NCI-H345 (cell line): ENCODE results near the gene MMP15.
"Not testable (repeated sequence)": the region's sequence is repeated elsewhere in the genome, so short reads cannot be mapped to it uniquely, and the experiment has no call there.

ENCODE experiments used
- DNase-seq: peaks from one replicate; lab custom pipeline; 2025; lab: John Stamatoyannopoulos, UW

The MMP15 gene

DNA sequence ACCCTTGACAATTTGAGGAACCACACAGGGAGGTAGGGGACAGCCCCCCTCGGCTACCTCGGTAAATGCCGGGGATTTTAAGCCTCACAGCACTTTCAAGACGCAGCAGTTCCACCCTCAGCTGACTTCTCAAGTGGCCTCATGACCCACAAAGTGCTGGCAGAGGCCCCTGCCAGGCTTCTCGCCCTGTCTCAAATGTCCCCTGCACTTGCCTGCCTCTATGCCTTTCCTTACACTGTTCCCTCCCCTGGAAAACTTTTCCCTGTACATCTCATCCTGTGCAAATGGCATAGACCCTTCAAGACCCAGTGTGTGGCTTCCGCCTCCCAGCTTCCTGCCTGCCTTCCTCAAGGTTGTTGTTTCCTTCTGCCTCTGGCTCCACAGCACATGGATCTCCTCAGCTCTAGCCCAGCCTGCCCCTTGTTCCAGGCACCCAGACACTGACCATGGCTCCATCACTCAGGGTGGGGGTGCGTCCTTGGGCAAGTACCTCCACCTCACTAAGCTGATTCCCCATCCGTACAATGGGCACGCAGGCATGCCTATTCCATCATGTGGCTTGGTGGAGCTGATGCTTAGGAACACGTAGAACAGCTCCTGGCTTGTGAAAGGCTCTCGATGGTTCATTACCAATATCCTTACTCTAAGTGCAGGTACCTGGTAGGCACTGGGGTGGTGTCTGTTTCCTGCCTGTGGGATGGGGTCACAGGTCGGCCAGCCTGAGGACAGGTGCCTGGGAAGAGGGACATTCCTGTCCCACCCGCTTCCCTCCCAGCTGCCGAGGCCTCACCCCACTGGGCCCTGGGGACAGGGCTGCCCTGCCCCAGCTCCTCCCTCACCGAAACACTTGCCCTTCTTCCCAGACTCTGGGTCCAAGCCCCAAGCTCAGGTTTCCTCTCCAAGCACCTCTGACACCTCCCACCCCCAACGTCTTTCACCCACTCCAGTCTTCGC, 24.0 kb downstream of the MMP15 start:
- DNase-seq, result no peak

DNA sequence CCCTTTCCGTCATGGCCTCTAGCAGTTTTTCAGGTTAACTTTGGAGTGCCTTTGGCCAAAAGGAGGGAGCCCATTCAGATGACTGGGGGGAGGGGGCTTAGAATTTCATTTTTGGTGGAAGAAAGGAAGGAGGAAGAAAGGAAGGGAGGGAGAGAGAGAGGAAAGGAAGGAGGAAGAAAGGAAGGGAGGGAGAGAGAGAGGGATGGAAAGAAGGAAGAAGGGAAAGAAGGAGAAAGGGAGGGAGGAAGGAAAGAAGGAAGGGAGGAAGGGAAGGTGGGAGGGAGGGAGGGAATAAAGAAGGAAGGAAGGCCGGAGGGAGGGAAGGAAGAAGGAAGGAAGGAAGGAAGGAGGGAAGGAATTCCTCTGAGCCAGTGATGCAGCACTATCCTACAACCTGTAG, 25.7 kb downstream of the MMP15 start:
- DNase-seq, result no peak

- no peak for DNase-seq
Observed at GRCh38 chr16:58051821-58052603, 26.5 kb downstream of the MMP15 start.

DNA sequence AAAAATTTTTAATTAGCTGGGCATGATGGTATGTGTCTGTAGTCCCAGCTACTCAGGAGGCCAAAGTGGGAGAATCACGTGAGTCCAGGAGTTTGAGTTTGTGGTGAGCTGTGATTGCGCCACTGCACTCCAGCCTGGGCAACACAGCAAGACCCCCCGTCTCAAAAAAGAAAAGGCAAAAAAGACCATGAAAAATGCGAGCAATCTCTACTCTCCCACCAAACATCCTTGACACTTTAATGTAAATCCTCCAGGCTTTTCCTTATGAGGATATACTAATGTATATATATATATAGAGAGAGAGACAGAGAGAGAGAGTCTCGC, 28.1 kb downstream of the MMP15 start:
- no peak for DNase-seq

DNA sequence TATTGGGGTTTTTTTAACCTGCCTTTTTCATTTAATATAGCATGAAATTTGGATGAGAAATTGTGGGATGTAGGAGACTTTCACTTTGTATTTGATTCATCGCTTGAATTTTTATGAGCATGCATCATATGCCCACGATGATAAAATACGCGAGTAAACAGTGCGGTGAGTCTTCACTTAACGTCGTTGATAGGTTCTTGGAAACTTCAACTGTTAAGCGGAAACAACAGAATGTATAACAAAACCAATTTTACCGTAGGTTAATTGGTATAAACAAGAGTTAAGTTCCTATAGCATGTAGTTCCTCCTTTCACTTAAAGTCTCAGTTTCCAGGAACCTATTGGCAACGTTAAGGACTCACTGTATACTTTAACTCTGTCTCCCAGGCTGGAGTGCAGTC, 28.7 kb downstream of the MMP15 start:
- DNase-seq, result no peak

- no peak for DNase-seq
Observed at GRCh38 chr16:58056580-58056979, 31.0 kb downstream of the MMP15 start.

DNA sequence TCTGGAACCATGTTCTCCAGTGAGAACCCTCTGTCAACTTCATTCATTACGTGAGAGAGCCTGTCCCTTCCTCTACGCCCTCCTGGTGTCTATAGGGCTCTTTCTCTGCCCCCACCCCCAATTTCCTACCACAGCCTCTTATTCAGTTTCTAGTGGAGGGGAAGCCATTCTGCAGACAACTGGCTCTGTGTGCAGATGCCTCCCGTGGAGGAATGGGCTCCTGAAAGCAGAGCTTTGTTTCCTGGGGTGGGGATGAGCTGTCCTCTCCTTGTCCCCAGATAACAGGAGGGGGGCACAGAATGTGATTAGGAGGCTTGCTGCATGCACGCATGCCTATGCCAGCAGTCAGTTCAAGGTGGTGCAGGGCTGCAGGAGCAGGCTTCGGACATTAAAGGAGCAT, 31.6 kb downstream of the MMP15 start:
- no peak for DNase-seq

- no peak for DNase-seq
Observed at GRCh38 chr16:58057784-58058183, 32.2 kb downstream of the MMP15 start.

DNA sequence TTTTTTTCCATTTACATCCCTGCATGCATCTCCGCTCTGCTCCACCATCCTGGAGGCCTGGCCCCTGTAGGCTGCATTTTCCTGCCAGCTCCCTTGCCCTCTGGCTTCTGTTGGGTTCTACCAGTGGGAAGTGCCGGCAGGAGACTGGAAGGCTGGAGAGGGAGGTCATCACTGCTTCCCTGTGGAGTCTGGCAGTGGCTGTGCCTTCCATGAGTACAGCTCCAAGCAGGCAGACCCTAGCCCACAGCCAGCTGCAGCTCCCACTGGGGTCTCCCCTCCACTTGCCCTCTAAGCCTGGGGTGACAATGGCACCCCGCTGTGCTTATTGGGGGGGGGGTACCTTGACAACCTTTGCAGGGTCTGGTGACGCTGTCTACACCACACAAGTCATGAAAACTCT, 37.3 kb downstream of the MMP15 start:
- no peak for DNase-seq

DNA sequence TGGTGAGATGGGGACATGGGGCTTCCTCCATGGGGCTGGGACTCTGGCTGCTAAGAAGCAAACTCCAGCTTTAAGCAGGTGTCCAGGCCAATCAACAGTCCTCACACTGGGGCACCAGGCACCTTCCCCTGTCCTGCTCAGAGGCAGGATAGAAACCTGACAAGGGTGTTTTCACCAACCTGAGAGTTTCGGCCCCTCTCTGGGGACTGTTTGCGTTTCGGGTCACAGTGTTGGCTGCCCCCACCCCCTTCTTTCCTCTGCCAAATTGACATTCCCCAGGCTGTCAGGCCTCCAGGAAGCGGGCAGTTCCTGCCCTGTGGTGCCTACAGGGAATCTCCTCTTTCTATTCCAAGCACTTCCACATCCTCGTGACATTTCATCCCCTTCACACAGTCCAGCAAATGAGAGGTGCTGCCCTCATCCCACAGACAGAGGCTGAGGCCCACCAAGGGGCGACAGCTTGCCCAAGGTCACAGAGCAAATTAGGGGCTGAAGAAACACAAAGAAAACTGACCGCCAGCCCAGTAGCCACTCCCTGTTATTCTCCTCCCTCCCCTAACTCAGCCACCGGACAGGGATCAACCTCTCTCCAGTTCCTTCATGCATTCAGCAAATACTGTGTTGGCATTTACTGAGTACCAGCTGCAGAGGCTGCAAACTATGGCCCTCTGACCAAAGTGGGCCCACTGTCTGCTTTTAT, 38.0 kb downstream of the MMP15 start:
- DNase-seq, result no peak

- DNase-seq, result no peak
Observed at GRCh38 chr16:58070585-58070984, 45.0 kb downstream of the MMP15 start.

DNA sequence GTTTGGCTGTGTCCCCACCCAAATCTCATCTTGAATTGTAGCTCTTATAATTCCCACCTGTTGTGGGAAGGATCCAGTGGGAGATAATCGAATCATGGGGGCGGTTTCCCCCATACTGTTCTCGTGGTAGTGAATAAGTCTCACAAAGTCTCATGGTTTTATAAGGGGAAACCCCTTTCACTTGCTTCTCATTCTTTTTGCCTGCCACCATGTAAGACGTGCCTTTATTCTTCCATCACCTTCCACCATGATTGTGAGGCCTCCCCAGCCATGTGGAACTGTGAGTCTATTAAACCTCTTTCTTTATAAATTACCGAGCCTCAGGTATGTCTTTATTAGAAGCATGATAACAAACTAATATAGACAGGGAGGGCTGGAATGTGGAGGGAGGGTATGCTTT, 46.6 kb downstream of the MMP15 start:
- DNase-seq, result not testable (repeated sequence)

DNA sequence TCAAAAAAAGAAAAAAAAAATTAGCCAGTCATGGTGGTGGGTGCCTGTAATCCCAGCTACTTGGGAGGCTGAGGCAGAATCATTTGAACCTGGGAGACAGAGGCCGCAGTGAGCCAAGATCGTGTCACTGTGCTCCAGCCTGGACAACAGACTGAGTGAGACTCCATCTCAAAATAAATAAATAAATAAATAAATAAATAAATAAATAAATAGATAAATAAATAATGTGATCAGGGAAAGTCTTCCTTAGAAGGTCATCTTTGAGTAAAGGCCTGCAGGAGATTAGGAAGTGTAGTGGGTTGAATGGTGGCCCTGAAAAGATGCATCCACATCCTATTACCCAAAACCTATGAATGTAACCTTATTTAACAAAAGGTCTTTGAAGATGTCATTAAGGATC, 47.5 kb downstream of the MMP15 start:
- not testable (repeated sequence) for DNase-seq

DNA sequence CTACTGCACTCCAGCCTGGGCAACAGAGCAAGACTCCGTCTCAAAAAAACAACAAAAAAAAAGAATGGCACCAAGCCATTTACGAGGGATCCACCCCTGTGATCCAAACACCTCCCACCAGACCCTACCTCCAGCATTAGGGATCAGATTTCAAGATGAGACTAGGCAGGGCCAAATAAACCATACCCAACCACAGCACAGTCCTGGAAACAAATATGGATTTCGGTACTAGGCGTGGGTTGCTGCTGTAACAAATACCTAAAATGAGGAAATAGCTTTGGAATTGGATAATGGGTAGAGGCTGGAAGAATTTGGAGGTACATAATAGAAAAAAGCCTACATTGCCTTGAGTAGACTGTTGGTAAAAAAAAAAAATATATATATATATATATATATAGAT, 49.1 kb downstream of the MMP15 start:
- DNase-seq, result no peak

- no peak for DNase-seq
Observed at GRCh38 chr16:58076514-58076913, 51.0 kb downstream of the MMP15 start.

DNA sequence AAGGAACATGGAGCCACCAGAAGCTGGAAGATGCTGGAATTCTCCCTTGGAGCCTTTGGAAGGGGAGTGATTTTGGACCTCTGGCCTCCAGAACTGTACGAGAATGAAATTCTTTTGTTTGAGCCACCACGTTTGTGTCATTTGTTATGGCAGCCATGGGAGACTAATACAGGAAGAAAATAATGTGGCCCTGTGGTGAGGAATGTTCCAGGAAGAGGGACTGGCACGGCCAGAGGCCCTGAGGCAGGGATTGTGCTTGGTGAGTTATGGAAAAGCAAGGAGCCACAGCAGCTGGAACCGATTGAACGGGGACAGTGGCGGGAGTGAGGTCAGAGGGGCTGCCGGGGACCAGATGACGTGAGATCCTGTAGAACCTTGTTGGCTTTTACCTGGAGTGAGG, 52.2 kb downstream of the MMP15 start:
- DNase-seq, result no peak

GRCh38 chr16:58080657-58081056, 55.1 kb downstream of the MMP15 start:
- not testable (repeated sequence) for DNase-seq

DNA sequence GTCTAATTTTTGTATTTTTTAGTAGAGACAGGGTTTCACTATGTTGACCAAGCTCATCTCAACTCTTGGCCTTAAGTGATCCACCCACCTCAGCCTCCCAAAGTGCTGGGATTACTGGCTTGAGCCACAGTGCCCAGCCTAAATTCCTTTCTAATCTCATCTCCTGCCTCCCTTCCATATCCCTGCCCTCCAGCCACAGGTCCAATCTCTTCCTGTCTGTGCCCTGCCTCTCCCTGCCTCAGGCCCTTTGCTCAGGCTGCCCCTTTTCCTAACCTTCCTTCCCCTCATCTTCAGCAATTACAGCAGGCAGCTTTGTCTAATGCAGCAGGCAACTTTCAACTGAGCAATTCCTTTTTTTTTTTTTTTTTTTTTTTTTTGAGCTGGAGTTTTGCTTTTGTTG, 56.8 kb downstream of the MMP15 start:
- DNase-seq, result no peak

- DNase-seq, result no peak
Observed at GRCh38 chr16:58084635-58085034, 59.1 kb downstream of the MMP15 start.

DNA sequence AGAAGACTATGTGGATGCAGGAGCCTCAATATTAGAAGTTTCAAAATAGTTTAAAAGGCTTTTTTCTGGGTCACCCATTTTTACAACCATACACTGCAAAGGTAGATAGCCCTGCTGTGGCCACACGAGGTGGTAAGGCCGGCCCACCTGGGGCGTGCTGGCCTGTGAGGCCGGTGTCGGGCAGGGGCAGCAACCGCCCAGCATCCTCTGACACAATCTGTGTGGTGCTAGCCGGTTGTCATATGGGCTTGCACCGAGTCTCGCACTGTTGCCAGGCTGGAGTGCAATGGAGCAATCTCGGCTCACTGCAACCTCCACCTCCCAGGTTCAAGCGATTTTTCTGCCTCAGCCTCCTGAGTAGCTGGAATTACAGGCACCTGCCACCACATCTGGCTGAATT, 59.6 kb downstream of the MMP15 start:
- DNase-seq, result no peak

GRCh38 chr16:58085584-58086251, 60.2 kb downstream of the MMP15 start:
- DNase-seq, result no peak
